ENCODE data around the gene ZCCHC2.

- TF ChIP-seq POLR2A (IDR thresholded peaks at IDR 0.05; ENCODE audit: low read length) (no peak), JUNB (IDR thresholded peaks at IDR 0.05) (no peak), CTCF (IDR thresholded peaks at IDR 0.05) (no peak), FOXS1 (CRISPR knock-in tag; IDR thresholded peaks at IDR 0.05) (no peak), EP300 (IDR thresholded peaks at IDR 0.05) (no peak), MAX (IDR thresholded peaks at IDR 0.05) (no peak), SMC3 (IDR thresholded peaks at IDR 0.05) (no peak), HMGXB4 (CRISPR knock-in tag; IDR thresholded peaks at IDR 0.05; ENCODE audit: borderline replicate concordance) (no peak), MAFK (IDR thresholded peaks at IDR 0.05; ENCODE audit: partially characterized antibody) (no peak), USF2 (IDR thresholded peaks at IDR 0.05) (no peak), TP53 (CRISPR knock-in tag; IDR thresholded peaks at IDR 0.05) (no peak)
Observed at GRCh38 chr18:62522178-62522503, 684 bp upstream of the ZCCHC2 start.
